GM10266 (cell line): Measurements from ENCODE around the gene CDH3.

Experiments
- DNase-seq: peaks from one replicate; pipeline ENCODE4 v3.0.0; 2012; ENCODE audit errors: extremely low spot score
- TF ChIP-seq, protein P1 (sequence below): IDR thresholded peaks from 2 replicates; pipeline ENCODE4 v1.5.1; 2012; ENCODE audit warnings: mild to moderate bottlenecking, low read depth; ENCODE audit not compliant: control insufficient read depth, insufficient read depth; ENCODE audit errors: missing control alignments

Gene CDH3

DNA sequence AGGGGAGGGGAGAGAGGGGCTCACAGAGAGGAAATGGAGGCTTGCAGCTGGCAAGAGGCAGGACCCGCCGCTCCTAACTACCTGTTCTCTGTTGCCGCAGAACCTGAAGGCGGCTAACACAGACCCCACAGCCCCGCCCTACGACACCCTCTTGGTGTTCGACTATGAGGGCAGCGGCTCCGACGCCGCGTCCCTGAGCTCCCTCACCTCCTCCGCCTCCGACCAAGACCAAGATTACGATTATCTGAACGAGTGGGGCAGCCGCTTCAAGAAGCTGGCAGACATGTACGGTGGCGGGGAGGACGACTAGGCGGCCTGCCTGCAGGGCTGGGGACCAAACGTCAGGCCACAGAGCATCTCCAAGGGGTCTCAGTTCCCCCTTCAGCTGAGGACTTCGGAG lies 53.0 kb downstream of the CDH3 start:
- TF ChIP-seq, protein P1, sequence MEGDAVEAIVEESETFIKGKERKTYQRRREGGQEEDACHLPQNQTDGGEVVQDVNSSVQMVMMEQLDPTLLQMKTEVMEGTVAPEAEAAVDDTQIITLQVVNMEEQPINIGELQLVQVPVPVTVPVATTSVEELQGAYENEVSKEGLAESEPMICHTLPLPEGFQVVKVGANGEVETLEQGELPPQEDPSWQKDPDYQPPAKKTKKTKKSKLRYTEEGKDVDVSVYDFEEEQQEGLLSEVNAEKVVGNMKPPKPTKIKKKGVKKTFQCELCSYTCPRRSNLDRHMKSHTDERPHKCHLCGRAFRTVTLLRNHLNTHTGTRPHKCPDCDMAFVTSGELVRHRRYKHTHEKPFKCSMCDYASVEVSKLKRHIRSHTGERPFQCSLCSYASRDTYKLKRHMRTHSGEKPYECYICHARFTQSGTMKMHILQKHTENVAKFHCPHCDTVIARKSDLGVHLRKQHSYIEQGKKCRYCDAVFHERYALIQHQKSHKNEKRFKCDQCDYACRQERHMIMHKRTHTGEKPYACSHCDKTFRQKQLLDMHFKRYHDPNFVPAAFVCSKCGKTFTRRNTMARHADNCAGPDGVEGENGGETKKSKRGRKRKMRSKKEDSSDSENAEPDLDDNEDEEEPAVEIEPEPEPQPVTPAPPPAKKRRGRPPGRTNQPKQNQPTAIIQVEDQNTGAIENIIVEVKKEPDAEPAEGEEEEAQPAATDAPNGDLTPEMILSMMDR: no peak
- no peak for DNase-seq

DNA sequence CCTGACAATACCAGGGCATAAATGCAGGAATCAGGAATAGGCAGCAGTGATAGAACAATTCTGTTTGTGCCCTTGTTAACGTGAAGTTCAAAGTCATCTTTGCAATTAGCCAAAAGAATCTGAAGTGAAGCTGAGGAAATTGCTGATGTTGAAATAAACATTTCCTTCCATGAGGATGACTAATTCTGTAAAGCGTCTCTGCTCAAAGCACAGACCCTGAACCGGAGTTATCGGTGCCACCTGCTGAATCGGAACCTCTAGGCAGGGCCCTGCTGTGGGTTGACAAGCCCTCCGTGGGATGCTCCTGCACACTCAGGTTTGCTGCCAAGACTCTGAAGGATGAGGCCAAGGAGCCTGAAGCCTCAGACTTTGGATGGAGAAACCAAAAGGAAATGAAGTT lies 55.0 kb downstream of the CDH3 start:
- TF ChIP-seq, protein P1: no peak
- DNase-seq: no peak

DNA sequence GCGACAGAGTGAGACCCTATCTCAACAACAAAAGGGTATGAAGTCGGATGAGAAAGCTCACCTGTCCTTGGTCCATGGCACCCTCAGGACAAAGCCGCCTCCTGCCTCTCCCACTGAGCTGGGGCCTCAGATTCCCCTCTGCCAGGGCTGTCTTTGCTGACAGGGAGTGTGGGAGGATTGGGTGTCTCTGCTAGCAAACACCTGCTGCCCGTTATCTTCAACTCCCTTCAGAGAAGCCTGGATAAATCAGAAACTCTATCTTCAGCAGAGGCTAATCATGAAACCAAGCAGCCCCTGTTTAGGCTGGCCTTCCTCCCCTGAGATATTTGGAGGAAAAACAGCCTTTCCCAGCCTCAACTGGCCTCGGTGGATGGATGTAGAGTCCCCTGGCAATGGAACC lies 55.7 kb downstream of the CDH3 start:
- no peak for DNase-seq
- TF ChIP-seq, protein P1: no peak

DNA sequence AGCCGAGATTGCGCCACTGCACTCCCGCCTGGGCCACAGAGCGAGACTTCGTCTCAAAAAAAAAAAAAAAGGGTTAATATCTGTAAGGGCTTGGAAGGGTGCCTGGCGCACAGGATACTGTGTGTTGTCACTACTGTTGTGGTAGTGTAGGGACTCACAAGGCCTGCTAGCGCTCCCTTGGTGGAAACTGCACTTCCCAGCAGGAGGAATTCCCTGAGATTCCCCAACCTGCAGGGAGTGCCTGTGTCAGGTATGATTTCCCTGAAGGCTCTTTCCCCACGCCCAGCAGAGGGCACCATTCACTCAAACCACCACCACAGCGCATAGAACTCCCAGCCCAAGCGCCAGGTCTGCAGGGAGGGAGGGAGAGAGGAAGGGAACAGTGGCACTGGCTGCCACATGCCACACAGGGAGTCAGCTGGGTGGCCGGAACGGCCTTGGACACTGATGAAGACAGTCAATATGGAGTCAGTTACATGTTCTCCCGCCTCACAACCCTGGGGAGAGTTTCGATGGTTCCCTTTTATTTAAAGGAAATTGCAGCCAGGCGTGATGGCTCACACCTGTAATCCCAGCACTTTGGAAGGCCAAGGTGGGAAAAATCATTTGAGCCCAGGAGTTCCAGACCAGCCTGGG lies 59.2 kb downstream of the CDH3 start:
- TF ChIP-seq, protein P1: peak; percentile 90

DNA sequence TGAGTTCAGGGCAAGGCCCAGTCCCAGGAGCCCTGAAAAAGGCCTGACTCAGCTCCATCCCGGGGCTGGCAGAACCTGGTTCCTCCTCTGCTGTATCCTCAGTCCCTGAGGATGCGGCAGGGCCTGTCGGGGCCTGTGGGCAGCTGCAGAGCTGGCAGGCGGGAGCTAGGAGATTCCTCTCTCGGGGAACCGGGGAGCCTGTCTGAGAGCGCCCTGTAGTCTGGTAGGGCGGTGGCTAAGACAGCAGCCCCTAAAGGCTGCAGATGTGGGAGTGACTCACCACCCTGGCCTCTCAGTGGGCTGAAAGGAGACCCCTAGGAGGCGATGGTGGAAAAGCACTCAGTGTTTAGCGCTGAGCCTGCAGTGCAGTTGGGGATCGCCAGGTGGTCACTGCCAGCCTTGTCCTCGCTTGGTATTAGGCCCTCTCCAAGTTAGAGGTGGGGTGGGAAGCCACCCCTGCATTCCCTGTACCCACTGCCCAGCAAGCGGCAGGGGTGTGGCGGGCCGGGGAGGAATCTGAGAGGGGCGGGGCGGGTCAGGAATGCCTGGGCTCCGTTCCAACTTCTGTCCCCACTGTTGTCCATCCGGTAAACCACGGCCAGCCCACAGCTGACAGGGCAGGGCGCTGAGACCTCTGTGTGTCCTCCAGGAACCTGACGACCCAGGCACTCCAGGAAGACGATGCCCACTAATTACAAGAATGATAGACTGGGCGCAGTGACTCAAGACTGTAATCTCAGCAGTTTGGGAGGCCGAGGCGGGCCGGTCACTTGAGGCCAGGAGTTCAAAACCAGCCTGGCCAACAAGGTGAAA lies 62.4 kb downstream of the CDH3 start:
- TF ChIP-seq, protein P1: no peak
- DNase-seq: no peak

More for the DNA sequence above, 59.2 kb downstream of the CDH3 start:
- DNase-seq: peak; percentile 70

DNA sequence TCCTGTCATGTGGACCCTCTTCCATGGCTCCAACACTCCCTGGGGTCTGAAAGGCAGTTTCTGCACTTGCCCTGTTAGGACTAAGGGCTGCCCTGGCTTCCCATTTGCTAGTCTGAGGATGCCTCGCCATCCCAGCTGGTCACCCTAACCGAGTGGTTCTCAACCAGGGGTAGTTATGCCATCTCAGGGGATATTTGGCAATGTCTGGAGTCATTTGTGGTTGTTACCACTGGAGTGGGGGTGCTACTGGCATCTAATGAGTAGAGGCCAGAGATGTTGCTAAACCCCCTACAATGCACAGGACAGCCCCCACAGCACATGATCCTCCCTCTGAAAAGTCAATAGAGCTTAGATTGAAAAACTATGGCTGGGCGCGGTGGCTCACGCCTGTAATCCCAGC lies 65.1 kb downstream of the CDH3 start:
- TF ChIP-seq, protein P1: no peak
- no peak for DNase-seq
